ENCODE data around the gene GALNT4. TPM values are rescaled to one million over a fixed set of nuclear protein-coding genes. Genes with fewer than 3 reads are reported as not detected.

The GALNT4 gene
- total RNA-seq (2014; rRNA removed; shearing (Covaris generic)): 9.7 and 10.7 TPM in 2 replicates
- 4.0 and 6.0 TPM in 2 replicates for polyA plus RNA-seq (2014; cell fraction: nucleus; rRNA removed)

DNA sequence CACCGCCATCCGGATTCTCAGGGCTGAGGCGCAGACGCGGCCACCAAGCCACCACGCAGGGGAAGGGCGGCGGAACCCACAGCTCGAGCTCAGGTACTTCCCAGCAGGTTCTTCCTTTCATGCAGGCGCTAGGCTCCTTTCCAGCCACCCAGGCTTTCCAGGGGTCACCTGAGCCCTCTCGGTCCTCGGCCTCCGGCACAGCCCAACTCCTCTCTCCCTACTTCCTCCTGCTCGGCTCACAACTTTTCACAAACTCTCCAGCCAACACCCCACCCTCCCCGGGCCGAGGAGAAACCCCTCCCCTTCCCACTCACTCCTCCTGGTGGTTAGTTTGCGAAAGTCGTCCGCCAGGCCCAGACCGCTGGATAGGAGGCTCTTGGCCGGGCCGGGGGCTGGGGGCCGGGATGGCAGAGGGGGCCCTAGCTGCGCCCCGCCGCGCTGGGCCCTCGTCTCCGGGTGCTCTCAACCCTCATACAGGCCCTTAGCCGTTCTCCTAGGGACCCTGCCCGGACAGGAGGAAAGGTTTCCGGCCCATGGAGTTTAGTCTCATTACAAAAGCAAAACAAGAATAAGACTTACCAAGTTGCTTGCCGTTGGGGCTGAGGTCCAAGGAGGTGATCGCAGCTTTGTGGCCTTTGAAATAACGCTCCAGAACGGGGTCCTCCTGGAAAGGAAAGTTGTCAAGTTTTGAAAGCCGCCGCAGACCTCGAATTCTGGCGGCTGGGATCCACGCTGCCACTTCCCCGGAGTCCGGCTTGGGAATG is at the start of gene GALNT4:
Gene GALNT4 (minus strand): TSS at position 256 of the 764 bp plus-strand sequence. CDS start 247 bp downstream, at position 9.
- peak; percentile 87 for DNase-seq (ENCODE audit: extremely low read depth, low read depth)

DNA sequence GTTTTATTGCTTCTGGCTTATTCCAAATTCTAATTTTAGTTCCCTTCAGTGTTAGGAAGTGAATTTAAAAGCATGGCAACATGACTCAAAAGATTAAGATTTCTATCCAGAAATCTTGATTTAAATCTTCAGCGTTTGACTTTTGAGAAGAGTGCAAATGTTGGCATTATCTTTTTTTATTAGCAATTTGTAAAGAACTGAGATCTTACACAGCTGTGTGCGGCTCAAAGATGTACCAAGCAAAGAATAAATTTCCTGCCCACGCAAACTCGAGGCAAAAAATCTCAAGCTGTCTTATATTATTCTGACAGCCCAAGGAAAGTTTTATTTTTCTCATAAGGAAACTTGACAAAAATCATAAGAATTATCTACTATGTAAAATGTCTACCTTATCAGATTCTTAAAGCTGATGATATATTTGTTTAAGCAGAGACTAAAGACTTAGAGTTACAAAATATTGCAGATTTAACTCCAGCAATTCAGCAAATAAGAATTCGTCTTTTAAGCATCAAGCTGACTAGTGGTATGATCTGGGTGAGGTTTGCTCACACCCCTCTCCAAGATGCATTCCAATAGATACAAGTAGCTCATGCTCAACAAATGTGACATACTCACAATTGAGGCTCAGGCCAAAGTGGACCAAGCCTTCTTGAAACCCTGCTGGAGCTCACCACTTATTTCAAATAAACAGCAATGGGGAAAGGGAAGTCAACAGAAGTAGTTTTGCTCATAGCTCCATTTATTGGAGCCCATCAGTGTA is 48.6 kb upstream of the GALNT4 start:
- DNase-seq (ENCODE audit: extremely low read depth, low read depth): no peak

DNA sequence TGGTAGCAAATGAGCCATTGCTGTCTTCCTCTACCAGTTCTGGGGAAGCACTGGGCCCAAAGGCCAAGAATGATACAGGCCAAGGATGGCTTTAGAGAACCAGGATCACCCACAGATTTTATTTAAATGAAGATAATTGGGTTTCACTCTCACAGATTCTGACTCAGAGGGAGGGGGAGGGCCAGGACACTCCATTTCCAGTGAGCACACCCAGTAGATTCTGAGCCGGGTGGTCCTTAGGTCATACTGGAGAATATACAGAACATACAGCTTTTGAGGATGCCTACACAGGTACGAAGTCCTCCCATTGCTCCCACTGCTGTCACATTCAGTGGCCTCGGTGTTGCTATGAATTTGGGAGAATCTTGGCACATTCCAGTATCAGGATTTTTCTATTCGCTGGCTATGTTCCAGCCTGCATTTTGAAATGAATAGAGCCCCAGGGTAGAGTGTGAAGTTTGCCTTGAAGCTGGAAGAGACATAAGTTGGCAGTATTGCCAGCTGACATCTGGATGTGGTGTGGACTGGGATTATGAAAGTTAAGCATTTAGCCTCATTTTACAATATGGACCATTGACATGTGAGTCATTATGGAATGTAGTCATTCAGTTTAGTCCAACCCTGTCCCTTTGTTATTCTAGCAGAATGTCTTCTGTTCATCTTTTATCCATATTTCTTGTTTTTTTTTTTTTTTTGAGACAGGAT is 47.0 kb upstream of the GALNT4 start:
- DNase-seq (ENCODE audit: extremely low read depth, low read depth): no peak

DNA sequence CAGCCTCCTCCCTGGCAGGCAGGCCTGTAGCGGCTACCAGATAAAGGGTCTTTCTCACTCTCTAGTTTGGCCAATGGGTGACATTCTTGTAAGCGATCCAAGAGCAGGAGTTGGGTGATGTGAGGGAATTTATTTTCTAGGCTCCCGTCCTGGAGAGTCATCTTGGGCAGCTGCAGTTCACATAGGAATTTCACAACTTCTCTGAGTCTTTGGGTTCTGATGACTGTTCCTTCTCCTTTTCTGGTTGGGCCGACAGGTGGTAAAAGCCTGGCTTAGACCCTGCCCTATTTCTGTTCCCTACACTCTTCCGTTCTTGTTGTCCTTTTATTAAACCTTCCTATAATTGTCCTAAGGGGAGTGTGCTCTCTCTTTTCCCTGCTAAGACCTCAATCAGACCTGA is 43.9 kb upstream of the GALNT4 start:
- no peak for DNase-seq (ENCODE audit: extremely low read depth, low read depth)

DNA sequence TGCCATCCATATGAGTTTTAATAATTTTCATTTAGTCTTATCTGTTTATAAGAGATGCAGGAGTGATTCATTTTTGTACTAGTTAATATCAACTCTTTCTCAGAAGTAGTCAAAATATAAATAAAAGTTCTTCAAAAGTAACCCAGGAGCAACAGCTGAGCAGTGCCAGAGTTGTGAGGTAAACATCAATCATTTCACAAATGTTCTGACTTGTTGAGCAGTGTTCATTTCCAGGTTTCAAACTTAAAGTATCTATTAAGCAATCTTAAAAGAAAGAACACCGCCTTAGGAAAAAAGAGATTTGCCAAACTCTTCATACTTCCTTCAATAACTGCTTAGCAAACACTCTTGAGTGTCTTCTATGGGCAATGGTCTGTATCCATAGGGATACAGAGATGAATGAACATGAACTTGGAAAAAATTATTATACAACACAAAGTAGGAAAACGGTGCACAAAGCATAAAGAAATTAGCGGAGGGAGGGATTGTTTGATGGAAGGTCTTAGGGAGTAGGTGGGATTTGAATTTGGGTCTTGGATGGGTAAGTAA is 43.2 kb upstream of the GALNT4 start:
- DNase-seq (ENCODE audit: extremely low read depth, low read depth): no peak

DNA sequence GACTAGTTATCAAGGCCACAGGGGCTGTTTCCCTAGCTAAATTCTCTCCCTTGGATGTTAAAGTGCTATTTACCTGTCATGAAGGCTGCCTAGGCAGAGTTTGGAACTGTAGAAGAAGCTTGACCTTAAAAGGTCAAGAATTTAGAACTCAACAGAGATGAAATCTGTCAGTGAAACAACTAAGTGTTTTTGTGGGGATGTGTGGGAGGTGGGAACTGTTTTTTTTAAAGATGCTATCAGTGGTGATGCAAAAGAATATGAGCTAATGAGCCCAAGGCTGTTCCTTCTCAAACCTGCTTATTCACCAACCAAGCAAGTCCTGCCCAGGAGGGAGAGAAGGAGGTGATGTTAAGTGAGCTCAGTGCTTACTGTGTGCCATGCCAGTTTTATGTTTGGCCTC is 42.0 kb upstream of the GALNT4 start:
- DNase-seq (ENCODE audit: extremely low read depth, low read depth): no peak

DNA sequence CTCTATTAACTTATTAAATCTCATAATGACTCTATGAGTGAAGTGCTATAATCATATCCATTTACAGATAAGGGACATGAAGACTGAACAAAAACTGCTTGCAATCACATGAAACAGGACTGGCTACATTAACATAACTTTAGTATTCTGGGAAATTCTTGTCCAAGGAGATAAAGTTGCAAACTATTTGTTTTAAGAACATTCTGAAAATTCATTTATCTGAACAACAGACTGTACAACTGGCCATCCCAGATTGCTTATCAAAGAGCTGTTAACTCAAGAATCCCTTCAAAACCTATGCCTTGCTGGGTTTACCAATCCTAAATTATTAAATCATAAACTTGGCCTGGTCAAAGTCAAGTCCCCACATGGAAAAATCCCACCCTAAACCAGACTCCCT is 40.4 kb upstream of the GALNT4 start:
- DNase-seq (ENCODE audit: extremely low read depth, low read depth): no peak

DNA sequence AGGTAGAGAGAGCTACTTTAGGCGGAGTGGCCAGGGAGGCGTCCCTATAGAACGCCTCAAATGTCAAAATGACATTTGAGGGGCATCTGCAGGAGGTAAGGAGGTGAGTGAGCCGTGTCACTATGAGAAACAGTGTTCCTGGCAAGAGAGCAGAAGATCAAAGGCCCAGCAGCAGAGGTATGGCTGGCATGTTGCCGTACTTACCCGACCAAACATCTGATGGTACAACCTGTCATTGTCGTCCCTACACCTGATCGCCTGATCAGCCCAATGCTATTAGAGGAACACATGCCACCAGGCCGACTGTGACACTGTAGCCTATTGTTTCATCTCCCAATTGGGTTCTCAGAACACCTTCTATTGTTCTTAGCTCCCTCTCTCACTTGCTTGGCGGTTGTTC is 35.2 kb upstream of the GALNT4 start:
- DNase-seq (ENCODE audit: extremely low read depth, low read depth): no peak

DNA sequence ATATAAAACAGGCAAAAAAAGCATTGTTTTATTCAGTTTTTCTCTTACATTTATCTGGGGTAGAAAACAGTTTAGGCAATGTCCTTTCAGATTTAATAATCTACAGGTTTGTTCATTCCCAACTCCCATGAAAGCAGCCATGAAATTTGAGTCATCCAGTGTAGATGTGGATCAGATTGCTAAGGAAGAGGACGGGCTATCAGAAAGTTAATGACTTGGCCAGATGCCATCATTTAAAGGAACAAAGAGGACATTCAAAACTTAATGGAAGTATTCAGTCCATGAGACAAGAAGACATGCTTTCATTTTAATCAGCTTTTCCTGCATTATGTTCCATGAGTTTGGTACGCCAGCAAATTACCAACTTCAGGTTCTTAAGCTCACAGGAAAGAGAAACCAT is 32.4 kb upstream of the GALNT4 start:
- no peak for DNase-seq (ENCODE audit: extremely low read depth, low read depth)

DNA sequence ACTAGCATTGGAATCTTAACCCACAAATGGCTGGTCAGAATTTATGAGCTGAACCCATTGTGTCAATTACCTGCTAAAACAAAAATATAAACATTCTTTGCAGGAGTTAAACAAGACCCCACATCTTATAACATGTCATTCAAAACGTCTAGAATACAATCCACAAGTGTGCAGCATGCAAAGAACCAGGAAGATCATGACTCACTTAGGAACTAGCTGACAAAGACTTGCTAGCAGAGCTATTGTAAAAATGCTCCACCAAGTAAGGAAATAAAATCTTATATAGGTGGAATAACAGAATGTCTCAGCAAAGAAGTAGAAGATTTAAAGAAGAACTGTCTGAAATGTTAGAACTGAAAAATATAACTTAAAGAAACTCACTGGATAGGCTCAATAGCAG is 27.8 kb upstream of the GALNT4 start:
- DNase-seq (ENCODE audit: extremely low read depth, low read depth): no peak

DNA sequence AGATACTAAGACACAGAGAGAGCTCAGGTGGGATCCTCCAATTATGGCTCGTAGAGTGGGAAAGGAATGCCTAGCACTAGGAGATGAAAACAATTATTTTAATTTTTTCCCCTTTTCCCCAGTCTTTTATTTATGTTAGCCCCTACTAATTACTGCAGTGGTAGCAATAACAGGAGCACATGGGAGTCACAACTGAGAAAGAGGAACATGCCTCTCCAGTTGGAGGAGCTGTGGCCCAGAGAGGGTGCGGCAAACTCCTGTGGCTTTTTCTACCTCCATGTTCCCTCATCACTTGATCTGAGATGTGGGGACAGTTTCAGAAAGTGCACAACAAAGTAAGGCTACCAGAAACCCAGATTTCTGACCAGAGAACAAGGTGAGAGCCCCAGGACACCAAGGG is 27.2 kb upstream of the GALNT4 start:
- no peak for DNase-seq (ENCODE audit: extremely low read depth, low read depth)

DNA sequence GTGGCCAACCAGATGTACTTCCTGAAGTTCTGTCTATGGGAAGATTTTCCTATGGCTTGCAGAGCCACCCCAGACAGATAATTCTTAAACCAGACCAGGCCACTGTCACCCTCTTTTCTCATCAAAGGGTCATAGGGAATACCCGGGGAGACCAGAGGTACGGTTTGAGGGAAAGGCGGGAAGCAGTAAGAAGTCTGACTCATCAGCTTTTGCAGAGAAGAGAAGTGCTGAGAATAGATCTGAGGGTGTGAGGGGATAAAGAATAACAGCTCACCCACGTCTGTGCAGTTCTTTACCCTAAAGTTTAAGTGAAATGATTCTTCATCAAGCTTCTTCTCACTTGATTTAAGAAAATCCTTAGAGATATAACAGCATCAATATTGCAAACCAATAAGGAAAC is 22.5 kb upstream of the GALNT4 start:
- no peak for DNase-seq (ENCODE audit: extremely low read depth, low read depth)

DNA sequence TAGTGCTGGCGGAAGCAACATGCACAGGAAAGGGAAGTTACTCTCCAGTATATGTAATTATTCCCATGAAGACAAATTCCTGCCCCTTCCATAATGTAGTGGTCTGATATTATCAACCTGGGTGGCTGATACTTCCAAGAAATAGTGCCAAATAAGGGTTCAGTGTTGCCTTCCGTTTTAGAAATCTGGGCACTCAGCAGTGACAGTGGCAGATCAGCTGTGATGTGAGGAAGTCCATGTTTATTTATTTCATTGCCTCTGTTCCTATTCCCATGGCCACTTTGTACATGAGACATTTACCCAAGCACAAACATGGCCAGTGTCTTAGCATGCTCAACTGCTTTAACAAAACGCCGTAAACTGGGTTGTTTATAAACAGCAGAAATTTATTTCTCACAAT is 21.6 kb upstream of the GALNT4 start:
- DNase-seq (ENCODE audit: extremely low read depth, low read depth): no peak

DNA sequence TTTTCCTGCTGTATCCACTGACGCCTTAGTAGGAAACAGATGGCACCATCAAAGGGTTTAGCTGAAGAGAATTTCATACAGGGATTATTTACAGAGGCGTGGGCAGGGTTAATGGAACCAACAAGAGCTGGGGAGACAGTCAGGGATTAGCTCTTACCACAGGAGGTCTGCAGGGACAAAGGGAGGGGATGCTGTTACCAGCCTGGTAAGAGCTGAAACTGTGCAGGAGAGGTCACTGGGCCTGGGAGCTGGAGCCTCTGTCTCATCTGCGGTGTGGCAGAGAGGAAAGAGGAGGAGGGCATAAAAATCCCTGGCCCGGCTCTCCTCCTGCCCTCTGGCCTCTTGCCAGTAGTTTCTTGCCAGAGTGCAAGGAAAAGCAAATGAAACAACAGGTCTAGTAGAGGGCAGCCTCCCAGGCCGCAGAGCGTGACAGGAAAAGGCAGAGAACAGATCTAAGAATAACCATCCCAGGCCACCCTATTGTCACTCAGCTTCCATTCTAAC is 20.1 kb upstream of the GALNT4 start:
- DNase-seq (ENCODE audit: extremely low read depth, low read depth): no peak

DNA sequence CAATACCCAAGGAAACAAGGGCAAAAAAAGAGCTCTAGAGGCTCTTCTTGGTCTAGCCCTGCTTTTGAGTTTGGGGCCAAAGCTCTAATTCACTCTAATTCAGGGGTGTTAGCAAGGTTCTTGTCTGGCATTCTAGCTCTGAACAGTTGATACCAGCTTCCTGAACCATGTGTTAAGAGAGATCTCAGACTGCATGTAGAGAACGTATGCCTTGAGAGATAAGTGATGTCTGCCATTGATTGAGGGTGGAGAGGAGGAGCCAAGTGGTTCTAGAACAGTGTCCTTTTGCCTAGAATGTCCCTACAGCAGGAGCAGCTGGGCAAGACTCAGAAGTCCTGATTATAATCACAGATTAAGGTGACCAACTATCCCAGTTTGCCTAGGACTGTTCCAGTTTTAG is 19.4 kb upstream of the GALNT4 start:
- no peak for DNase-seq (ENCODE audit: extremely low read depth, low read depth)

DNA sequence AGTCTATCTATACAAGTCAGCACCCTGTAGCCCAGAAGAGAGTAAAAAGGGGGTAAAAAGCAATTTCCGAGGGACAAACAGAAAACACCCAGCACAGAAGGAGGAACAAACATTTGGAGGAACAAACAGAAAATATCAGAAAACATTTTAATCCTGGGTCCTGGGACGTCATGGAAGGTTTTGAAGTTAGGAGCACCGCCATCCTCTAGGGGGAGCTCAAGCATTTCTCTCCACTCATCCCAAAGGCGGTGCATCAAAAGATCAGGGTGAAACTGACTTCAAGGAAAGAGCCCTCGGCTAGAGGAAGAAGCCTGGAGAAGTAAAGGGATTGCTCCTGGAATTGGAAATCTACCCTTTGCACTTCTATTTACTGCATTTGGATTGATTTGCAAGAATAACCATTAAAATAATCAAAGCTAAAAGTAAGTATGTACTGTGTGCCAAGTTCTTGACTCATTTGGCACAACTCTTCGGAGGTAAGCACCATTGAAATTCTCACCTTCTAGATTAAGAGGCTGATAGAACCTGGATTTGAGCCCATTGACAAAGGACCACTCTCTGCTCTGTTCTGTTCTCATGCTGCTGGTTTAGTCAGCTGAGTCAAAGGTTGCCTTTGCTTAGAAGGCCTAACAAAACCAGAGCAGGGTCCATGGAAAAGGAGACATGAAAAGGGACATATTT is 18.5 kb upstream of the GALNT4 start:
- DNase-seq (ENCODE audit: extremely low read depth, low read depth): peak; percentile 81

DNA sequence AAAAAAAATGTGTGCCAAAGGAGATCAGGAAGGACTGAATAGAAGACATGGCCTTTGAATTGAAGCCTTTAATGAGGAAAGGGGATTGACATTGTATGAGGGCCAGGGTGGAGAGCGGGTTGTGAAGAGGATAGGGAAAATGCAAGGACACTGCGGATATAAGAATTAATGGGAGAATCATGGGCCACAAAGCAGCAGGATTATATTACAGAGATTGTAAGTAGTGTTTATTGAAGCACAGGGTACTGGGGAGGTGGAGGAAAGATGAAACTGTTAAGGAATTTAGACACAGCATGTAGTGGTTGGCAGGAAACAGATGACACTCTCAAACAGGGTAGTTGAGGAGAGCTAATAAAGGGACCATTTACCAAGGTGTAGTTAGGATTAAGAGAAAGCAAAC is 17.6 kb upstream of the GALNT4 start:
- no peak for DNase-seq (ENCODE audit: extremely low read depth, low read depth)

DNA sequence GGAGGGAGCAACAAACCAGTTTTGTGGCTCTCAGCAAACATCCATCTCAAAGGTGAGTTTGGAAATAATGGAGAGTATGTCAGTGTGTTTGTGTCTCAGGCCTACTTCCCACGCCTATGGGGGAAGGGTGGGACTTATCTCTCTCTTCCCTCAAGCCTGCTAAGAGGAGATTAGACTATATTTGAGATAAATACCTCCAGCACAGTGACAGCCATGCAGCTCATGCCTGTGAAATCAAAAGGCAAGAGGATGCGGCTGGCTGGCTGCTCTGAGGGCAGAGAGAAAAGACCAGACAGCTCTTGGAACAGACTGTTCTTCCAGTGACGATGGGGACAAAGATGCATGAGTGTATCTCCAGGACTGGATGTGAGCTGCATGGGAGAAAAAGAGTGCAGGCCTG is 16.0 kb upstream of the GALNT4 start:
- DNase-seq (ENCODE audit: extremely low read depth, low read depth): no peak

DNA sequence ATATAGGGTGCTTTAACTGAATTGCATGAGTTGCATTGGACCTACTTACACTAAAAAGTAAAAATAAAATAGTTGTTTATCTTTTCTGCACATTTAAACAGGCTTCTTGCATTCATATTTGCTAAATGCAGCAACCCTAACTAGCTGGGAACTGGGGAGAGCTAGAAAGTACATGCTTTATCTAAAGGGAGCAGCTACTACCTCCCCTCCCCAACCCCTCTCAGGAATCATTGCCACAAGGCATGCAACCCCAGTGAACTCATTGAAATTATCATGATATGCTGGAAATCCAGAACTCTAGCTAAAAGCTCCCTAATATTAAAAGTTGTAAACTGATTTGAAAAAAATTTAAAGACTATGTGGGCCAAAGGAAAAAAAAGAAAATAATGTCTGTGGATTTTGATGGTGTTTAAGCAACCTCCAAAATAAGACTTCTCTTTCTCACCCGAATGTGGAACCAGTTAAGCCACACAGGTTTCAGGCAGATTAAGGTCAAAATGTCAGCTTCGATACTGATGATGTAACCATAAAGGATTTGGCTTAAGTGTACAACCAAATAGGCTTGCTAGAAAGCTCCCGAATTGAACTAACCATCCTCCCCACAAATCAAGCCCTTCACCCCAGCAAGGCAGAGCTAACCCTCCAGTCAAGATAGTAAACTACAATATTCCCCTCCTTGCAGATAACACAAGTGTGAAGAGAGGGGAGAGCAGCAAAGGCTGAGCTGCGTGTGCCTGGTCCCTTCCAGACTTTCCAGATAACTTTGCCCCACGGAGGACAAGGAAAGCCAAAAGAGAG is 15.0 kb upstream of the GALNT4 start:
- DNase-seq (ENCODE audit: extremely low read depth, low read depth): no peak

DNA sequence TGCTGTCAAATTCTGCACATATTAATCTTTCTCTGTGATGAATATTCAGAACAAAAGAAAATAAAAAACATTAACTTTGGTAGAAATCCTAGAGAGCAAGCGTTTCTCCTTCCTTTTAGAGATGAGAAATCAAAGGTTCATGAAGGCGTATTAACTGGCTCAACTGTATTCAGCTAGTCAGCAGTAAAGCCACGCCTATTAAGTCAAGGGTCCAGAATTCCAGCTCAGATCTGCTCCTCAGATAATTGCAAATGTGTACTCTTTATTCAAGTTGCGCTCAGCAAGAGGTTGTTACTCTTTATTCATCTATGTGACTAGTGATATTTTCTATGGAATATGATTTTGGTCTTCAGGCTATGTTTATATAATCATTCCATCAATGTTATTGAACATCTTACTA is 14.3 kb upstream of the GALNT4 start:
- DNase-seq (ENCODE audit: extremely low read depth, low read depth): no peak
